ENCODE results near the gene CPNE4. TPM values are rescaled to one million over a fixed set of nuclear protein-coding genes. Genes with fewer than 3 reads are reported as not detected.

The CPNE4 gene
- total RNA-seq, 1 experiment from 2014 or later = 0.41 TPM

DNA sequence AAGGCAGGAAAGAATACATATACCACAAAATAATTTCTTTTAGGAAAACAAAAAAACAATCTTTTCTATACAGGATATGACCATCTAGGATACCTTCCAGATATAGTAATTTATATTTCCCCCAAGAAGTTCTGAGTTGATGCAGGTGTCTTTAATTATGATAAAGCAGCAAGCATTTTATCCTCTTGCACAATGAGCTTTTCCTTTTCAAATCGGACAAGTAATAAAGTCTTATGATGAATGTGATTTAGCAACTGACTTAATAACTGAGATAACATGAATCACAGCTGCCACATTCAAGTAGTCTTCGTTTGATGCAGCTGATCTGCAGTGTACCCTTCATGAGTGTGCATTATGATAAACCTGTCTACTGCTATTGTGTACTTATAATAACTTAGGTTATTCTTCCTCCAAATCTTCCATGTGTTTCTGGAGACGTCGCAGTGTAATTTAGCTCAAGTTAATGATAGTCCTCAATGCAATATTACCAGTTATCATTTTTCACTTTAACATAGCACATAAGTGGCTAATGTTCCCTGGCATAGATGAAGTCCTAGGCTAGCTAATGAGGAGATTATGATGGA is 271.7 kb downstream of the CPNE4 start:
- Histone ChIP-seq H3K4me1 (no peaks in the 10 kb centered on the region), H3K27me3 (replicated peaks; ENCODE audit: control insufficient read depth, insufficient read depth, low read length) (no peaks in the 10 kb centered on the region), H3K4me3 (ENCODE audit: low read depth, low read length) (no peak overlapping the region), H3K9me3 (no peaks in the 10 kb centered on the region), H3K36me3 (ENCODE audit: control insufficient read depth, insufficient read depth, low read length) (no peaks in the 10 kb centered on the region)
- DNase-seq = no peak
- CTCF ChIA-PET = no interaction called here
- Mint-ChIP-seq H3K4me3 (ENCODE audit: unreplicated experiment) (no peak overlapping the region), H3K27ac (ENCODE audit: unreplicated experiment) (no peak overlapping the region), H3K4me1 (ENCODE audit: low read depth, unreplicated experiment) (no peaks in the 10 kb centered on the region), H3K27me3 (ENCODE audit: insufficient read depth, unreplicated experiment) (peaks cover 18% of the 10 kb centered on the region), H3K9me3 (ENCODE audit: unreplicated experiment) (no peaks in the 10 kb centered on the region), H3K36me3 (ENCODE audit: insufficient read depth, unreplicated experiment) (no peaks in the 10 kb centered on the region)
- POLR2A ChIA-PET = no interaction called here
- intact Hi-C loops (cut with micrococcal nuclease; ENCODE audit: unreplicated experiment) = no loop called here
- BruUV-seq (replicated peaks) = no TSS peak
- TF ChIP-seq, protein P1, sequence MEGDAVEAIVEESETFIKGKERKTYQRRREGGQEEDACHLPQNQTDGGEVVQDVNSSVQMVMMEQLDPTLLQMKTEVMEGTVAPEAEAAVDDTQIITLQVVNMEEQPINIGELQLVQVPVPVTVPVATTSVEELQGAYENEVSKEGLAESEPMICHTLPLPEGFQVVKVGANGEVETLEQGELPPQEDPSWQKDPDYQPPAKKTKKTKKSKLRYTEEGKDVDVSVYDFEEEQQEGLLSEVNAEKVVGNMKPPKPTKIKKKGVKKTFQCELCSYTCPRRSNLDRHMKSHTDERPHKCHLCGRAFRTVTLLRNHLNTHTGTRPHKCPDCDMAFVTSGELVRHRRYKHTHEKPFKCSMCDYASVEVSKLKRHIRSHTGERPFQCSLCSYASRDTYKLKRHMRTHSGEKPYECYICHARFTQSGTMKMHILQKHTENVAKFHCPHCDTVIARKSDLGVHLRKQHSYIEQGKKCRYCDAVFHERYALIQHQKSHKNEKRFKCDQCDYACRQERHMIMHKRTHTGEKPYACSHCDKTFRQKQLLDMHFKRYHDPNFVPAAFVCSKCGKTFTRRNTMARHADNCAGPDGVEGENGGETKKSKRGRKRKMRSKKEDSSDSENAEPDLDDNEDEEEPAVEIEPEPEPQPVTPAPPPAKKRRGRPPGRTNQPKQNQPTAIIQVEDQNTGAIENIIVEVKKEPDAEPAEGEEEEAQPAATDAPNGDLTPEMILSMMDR (IDR thresholded peaks at IDR 0.05; ENCODE audit: insufficient read depth in 1 of 2, low read depth in 1 of 2, low read length in 1 of 2, severe bottlenecking in 1 of 2, unreplicated experiment in 1 of 2) = no peak

DNA sequence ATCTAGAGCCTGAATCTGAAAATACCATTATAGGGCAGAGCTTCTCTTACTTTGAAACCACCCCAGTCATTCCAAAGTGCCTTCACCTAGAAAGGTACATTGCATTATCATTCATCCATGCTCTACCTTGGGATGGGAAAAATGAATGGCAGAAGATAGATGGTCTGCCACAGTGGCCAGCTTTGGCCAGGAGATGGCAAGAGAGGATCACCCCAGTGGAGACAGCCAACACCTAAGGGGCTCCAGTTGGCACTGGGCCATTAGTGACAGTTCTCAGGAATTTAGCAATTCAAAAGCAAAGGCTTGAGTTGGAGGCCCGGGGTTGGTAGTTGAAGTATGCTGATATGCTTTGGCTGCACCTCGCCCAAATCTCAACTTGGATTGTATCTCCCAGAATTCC is 278.4 kb downstream of the CPNE4 start:
- TF ChIP-seq, protein P1 (IDR thresholded peaks at IDR 0.05; ENCODE audit: insufficient read depth in 1 of 2, low read depth in 1 of 2, low read length in 1 of 2, severe bottlenecking in 1 of 2, unreplicated experiment in 1 of 2) = no peak
- Mint-ChIP-seq H3K9me3 (ENCODE audit: unreplicated experiment) (no peaks in the 10 kb centered on the region), H3K4me1 (ENCODE audit: low read depth, unreplicated experiment) (no peaks in the 10 kb centered on the region), H3K27ac (ENCODE audit: unreplicated experiment) (no peak overlapping the region), H3K4me3 (ENCODE audit: unreplicated experiment) (no peak overlapping the region), H3K36me3 (ENCODE audit: insufficient read depth, unreplicated experiment) (no peaks in the 10 kb centered on the region), H3K27me3 (ENCODE audit: insufficient read depth, unreplicated experiment) (peaks cover 11% of the 10 kb centered on the region)
- Histone ChIP-seq H3K4me3 (ENCODE audit: low read depth, low read length) (no peak overlapping the region), H3K9me3 (no peaks in the 10 kb centered on the region), H3K36me3 (ENCODE audit: control insufficient read depth, insufficient read depth, low read length) (no peaks in the 10 kb centered on the region), H3K27me3 (replicated peaks; ENCODE audit: control insufficient read depth, insufficient read depth, low read length) (no peaks in the 10 kb centered on the region), H3K4me1 (no peaks in the 10 kb centered on the region)
- BruUV-seq (replicated peaks) = no TSS peak
- CTCF ChIA-PET = no interaction called here
- POLR2A ChIA-PET = no interaction called here
- intact Hi-C loops (cut with micrococcal nuclease; ENCODE audit: unreplicated experiment) = no loop called here
- no peak for DNase-seq

DNA sequence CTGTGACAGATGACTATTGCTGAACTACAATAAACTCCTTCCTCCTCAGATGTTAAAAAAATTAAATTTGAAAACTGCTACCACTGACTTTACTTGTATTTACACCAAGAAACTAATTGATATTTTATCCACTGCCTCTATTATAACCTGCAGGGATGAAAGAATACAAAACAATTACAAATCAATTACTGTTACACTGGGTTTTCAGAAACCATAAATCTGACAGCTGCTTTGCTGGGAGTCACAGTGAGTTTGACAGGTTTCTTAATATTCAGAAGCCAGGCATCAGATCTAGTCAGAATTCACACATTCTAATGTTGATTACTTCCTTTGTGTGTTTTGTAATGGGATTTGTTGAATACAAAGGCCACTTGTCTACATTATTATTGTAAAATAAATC is 279.4 kb downstream of the CPNE4 start:
- BruUV-seq (replicated peaks) = no TSS peak
- DNase-seq = no peak
- H3K36me3 Mint-ChIP-seq (ENCODE audit: insufficient read depth, unreplicated experiment) = no peaks in the 10 kb centered on the region

More for the DNA sequence above, 279.4 kb downstream of the CPNE4 start:
- POLR2A ChIA-PET = no interaction called here
- Histone ChIP-seq H3K4me3 (ENCODE audit: low read depth, low read length) (no peak overlapping the region), H3K27me3 (replicated peaks; ENCODE audit: control insufficient read depth, insufficient read depth, low read length) (no peaks in the 10 kb centered on the region), H3K36me3 (ENCODE audit: control insufficient read depth, insufficient read depth, low read length) (no peaks in the 10 kb centered on the region), H3K9me3 (no peaks in the 10 kb centered on the region), H3K4me1 (no peaks in the 10 kb centered on the region)
- intact Hi-C loops (cut with micrococcal nuclease; ENCODE audit: unreplicated experiment) = no loop called here
- Mint-ChIP-seq H3K4me1 (ENCODE audit: low read depth, unreplicated experiment) (no peaks in the 10 kb centered on the region), H3K9me3 (ENCODE audit: unreplicated experiment) (no peaks in the 10 kb centered on the region), H3K4me3 (ENCODE audit: unreplicated experiment) (no peak overlapping the region), H3K27ac (ENCODE audit: unreplicated experiment) (no peak overlapping the region), H3K27me3 (ENCODE audit: insufficient read depth, unreplicated experiment) (peaks cover 14% of the 10 kb centered on the region)
- TF ChIP-seq, protein P1 (IDR thresholded peaks at IDR 0.05; ENCODE audit: insufficient read depth in 1 of 2, low read depth in 1 of 2, low read length in 1 of 2, severe bottlenecking in 1 of 2, unreplicated experiment in 1 of 2) = no peak
- CTCF ChIA-PET = no interaction called here
